PC-3 (cell line): ENCODE measurements around the gene TSPAN2.

Experiments used
- CTCF ChIP-seq: fragments of 300-600 bp; sonication (generic); conservative IDR thresholded peaks from 2 replicates; pipeline ENCODE4 v1.5.1; 2017; ENCODE audit warnings: antibody characterized with exemption, low read depth, mild to moderate bottlenecking, low read length
- EZH2 ChIP-seq: fragments of 300-600 bp; sonication (generic); IDR thresholded peaks from one replicate; pipeline ENCODE4 v1.6.1; 2017; ENCODE audit warnings: antibody characterized with exemption, mild to moderate bottlenecking, low read length; ENCODE audit not compliant: unreplicated experiment
- EZH2phosphoT487 ChIP-seq: fragments of 300-600 bp; sonication (generic); IDR thresholded peaks from 2 replicates; pipeline ENCODE4 v1.6.1; 2018; ENCODE audit warnings: mild to moderate bottlenecking, antibody characterized with exemption, low read length, borderline replicate concordance

- TF ChIP-seq CTCF: peak; percentile 55
- no peak for TF ChIP-seq EZH2
- no peak for TF ChIP-seq EZH2phosphoT487
These were observed at the start of gene TSPAN2 for GRCh38 chr1:115089420-115090185.
